GM12878 (cell line): Measurements from ENCODE around the gene ZNF662. TPM values are rescaled to one million over a fixed set of nuclear protein-coding genes. Genes with fewer than 3 reads are reported as not detected.

Experiments
- ATAC-seq: fragments of 200-7000 bp; cut with Tn5 transposase; 3 replicates; pipeline ENCODE4 v1.9.1; 2020; ENCODE audit warnings: mild to moderate bottlenecking, moderate library complexity
- BruUV-seq: library from RNA; stranded (reverse); fragments of 400-500 nt; replicated peaks from 2 replicates; lab custom pipeline; 2021; lab: Mats Ljungman, UMichigan
- CTCF ChIA-PET: fragments of 300-600 bp; sonication (Branson Sonifier 250); formaldehyde crosslinking; extraction: SDS; loops from one replicate; lab custom pipeline; 2021; ENCODE audit warnings: inconsistent platforms; lab: Yijun Ruan, JAX
- POLR2A ChIA-PET: fragments of 350-600 bp; formaldehyde crosslinking; extraction: SDS; loops from one replicate; lab custom pipeline; 2021; ENCODE audit warnings: inconsistent platforms; lab: Charles Lee
- RAD21 ChIA-PET: fragments of 300-600 bp; sonication (Branson Sonifier 250); formaldehyde crosslinking; loops from one replicate; lab custom pipeline; 2023; ENCODE audit warnings: antibody characterized with exemption; ENCODE audit not compliant: unreplicated experiment; lab: Charles Lee
- SMC1A ChIA-PET: fragments of 300-600 bp; sonication (Branson Sonifier 250); formaldehyde crosslinking; loops from one replicate; lab custom pipeline; 2023; ENCODE audit not compliant: unreplicated experiment, uncharacterized antibody; lab: Charles Lee
- DNase-seq: peaks from one replicate; pipeline ENCODE4 v3.0.0-alpha.2; 2011; ENCODE audit warnings: low read depth, low spot score
- FAIRE-seq: peaks from 3 replicates; lab custom pipeline; 2011; peaks lifted over from hg19 to GRCh38; lab: Jason Lieb, UNC
- H2AFZ ChIP-seq: 2 replicates; pipeline ENCODE4 v1.6.0; 2011; ENCODE audit warnings: low read depth, low read length, control low read depth; ENCODE audit not compliant: control insufficient read depth
- H3K27ac ChIP-seq: 2 replicates; pipeline ENCODE4 v1.5.1; 2011; ENCODE audit warnings: control low read depth; ENCODE audit not compliant: control insufficient read depth, insufficient read depth
- H3K27me3 ChIP-seq, 2 experiments: replicated peaks in 1 of 2; 2 replicates each; pipeline versions ENCODE4 v1.6.0 to v1.6.1; 2011; ENCODE audit warnings: low read length in 1 of 2; ENCODE audit not compliant: control insufficient read depth in 2 of 2, insufficient read depth in 2 of 2
- H3K36me3 ChIP-seq, 2 experiments: 2 replicates each; pipeline ENCODE4 v1.5.1; 2011; ENCODE audit warnings: low read length in 1 of 2; ENCODE audit not compliant: control insufficient read depth in 2 of 2, insufficient read depth in 2 of 2
- H3K4me1 ChIP-seq: 2 replicates; pipeline ENCODE4 v1.6.1; 2011; ENCODE audit warnings: mild to moderate bottlenecking, low read length, moderate library complexity, mixed read lengths; ENCODE audit not compliant: control insufficient read depth, insufficient read depth
- H3K4me2 ChIP-seq: 2 replicates; pipeline ENCODE4 v1.6.0; 2011; ENCODE audit warnings: control low read depth; ENCODE audit not compliant: control insufficient read depth, insufficient read depth
- H3K4me3 ChIP-seq: fragments of 200-600 bp; sonication (generic); 2 replicates; pipeline ENCODE4 v1.5.1; 2016
- H3K79me2 ChIP-seq: 2 replicates; pipeline ENCODE4 v1.6.0; 2011; ENCODE audit warnings: low read length; ENCODE audit not compliant: control insufficient read depth, insufficient read depth
- H3K9ac ChIP-seq: 2 replicates; pipeline ENCODE4 v1.8.0; 2011; ENCODE audit warnings: low read length, control low read depth, mixed read lengths; ENCODE audit not compliant: control insufficient read depth, insufficient read depth
- H3K9me3 ChIP-seq: replicated peaks from 3 replicates; pipeline ENCODE4 v1.5.1; 2011; ENCODE audit warnings: mild to moderate bottlenecking, low read length; ENCODE audit not compliant: control insufficient read depth, insufficient read depth
- H4K20me1 ChIP-seq: 2 replicates; pipeline ENCODE4 v1.6.0; 2011; ENCODE audit not compliant: control insufficient read depth, insufficient read depth
- ASH2L ChIP-seq: fragments of 300-600, 200-600 bp; sonication (generic); IDR thresholded peaks from 2 replicates; pipeline ENCODE4 v1.6.1; 2017; ENCODE audit warnings: low read depth, mild to moderate bottlenecking, borderline replicate concordance
- BCLAF1 ChIP-seq: fragments of 450-650 bp; IDR thresholded peaks from 2 replicates; pipeline ENCODE4 v1.6.1; 2017; ENCODE audit warnings: antibody characterized with exemption, mild to moderate bottlenecking, moderate library complexity
- CEBPB ChIP-seq, 2 experiments: fragments of 150-350 bp in 1 of 2; IDR thresholded peaks; 2 replicates each; pipeline ENCODE4 v1.6.1; 2012 to 2014; ENCODE audit warnings: low read depth in 2 of 2, low read length in 2 of 2, borderline replicate concordance in 1 of 2, inconsistent platforms in 1 of 2
- E2F8 ChIP-seq: fragments of 450-650 bp; IDR thresholded peaks from 2 replicates; pipeline ENCODE4 v1.6.1; 2018; ENCODE audit warnings: mild to moderate bottlenecking, low read depth, moderate library complexity; ENCODE audit not compliant: partially characterized antibody
- IKZF1 ChIP-seq: fragments of 450-650 bp; conservative IDR thresholded peaks from 2 replicates; pipeline ENCODE4 v1.6.1; 2017; ENCODE audit warnings: antibody characterized with exemption, mild to moderate bottlenecking
- WGBS: methylation state at CpG from one replicate; pipeline ENCODE4 v1.1.6; 2016; ENCODE audit warnings: low lambda C conversion rate; ENCODE audit not compliant: insufficient replicate concordance, insufficient coverage; ENCODE audit errors: missing lambda C conversion rate; 5-methylcytosine and 5-hydroxymethylcytosine counted together
- in situ Hi-C: fragments of 300-500 bp; cut with MboI; formaldehyde crosslinking; loops from 9 replicates; pipeline ENCODE4 v1.14.3; 2018; ENCODE audit warnings: mixed read lengths
- intact Hi-C: fragments of 100-400 bp; cut with micrococcal nuclease; formaldehyde crosslinking; loops from one replicate; pipeline ENCODE4 v1.14.2; 2022; ENCODE audit not compliant: unreplicated experiment
- polyA plus RNA-seq, 11 experiments: library from polyadenylated mRNA; depleted of rRNA in 4 of 11; unstranded in 6 of 11; stranded (reverse) in 5 of 11; fragments of >200 nt; fragmentation: Nextera tagmentation in 4 of 11; fragmentation: Illumina TruSeq in 1 of 11; extraction: Ambion mirVana in 4 of 11; extraction: Trizol in 1 of 11; gene quantifications; 1 replicate in 1 of 11; 2 replicates in 10 of 11; pipeline versions ENCODE4 v1.2.1 to v1.2.3, GENCODE V29; 2011 to 2016; ENCODE audit warnings: inconsistent platforms in 2 of 11, missing spikeins in 2 of 11, low read depth in 1 of 11
- total RNA-seq, 4 experiments: library from RNA; depleted of rRNA in 3 of 4; stranded (reverse); fragments of >200 nt in 3 of 4; fragmentation: Illumina TruSeq in 1 of 4; extraction: Trizol in 1 of 4; gene quantifications; 2 replicates each; pipeline versions ENCODE4 v1.2.1 to v1.2.3, GENCODE V29; 2013 to 2021

ZNF662 gene
- total and polyA plus RNA-seq, 10 of the 15 experiments (the other 5 are each of a cell fraction or from before 2014, with no cell fraction given), result not detected

GRCh38 chr3:42876940-42877720 is 28.8 kb upstream of the ZNF662 start:
- TF ChIP-seq BCLAF1 (no peak), IKZF1 (no peak), CEBPB (IDR thresholded peaks at IDR 0.05; ENCODE audit: borderline replicate concordance in 1 of 2, low read depth in 2 of 2, low read length in 2 of 2) (no peak), E2F8 (no peak), ASH2L (no peak)

More at GRCh38 chr3:42876940-42877720, 28.8 kb upstream of the ZNF662 start:
- Histone ChIP-seq H3K36me3 (no peaks in the 10 kb centered on the region), H3K79me2 (no peaks in the 10 kb centered on the region), H2AFZ (no peak overlapping the region), H4K20me1 (no peaks in the 10 kb centered on the region), H3K4me2 (no peak overlapping the region), H3K9ac (no peak overlapping the region), H3K4me1 (peaks cover 4% of the 10 kb centered on the region; the same call in 1 of the 2 replicates), H3K27me3 (no peaks in the 10 kb centered on the region), H3K4me3 (no peak overlapping the region), H3K27ac (no peak overlapping the region), H3K9me3 (no peaks in the 10 kb centered on the region)
- ChIA-PET CTCF (interaction anchor here (1.4 to 2.8 kb wide), 3 partner anchors 46 to 194 kb away, joined by 4 to 15 read pairs (median 6); no protein-coding TSS in a partner anchor), SMC1A (interaction anchor here (3.5 kb wide), 1 partner anchor 38 kb away, joined by 9 read pairs; no protein-coding TSS in a partner anchor), POLR2A (no interaction called here), RAD21 (no interaction called here)
- no TSS peak for BruUV-seq
- FAIRE-seq (no peak), ATAC-seq (no peak), DNase-seq (no peak)
- in situ Hi-C loops, result loop anchor here (5.0 kb wide), 2 partner anchors 40 to 95 kb away; no protein-coding TSS in a partner anchor
- intact Hi-C loops, result no loop called here
- WGBS, result 14% methylated on average over 7 of the region's 7 CpGs
